Measurements from ENCODE around the gene CARS1.

CARS1 gene

GRCh38 chr11:3016861-3017260 is 40.4 kb downstream of the CARS1 start:
- in situ Hi-C loops (cut with MboI; ENCODE audit: low pct_unique_long_range_greater_than_20kb, low sequenced_read_pairs, unreplicated experiment): no loop called here
- DNase-seq (ENCODE audit: low spot score): no peak

GRCh38 chr11:3015796-3016195 is 41.4 kb downstream of the CARS1 start:
- DNase-seq (ENCODE audit: low spot score): no peak
- in situ Hi-C loops (cut with MboI; ENCODE audit: low pct_unique_long_range_greater_than_20kb, low sequenced_read_pairs, unreplicated experiment): no loop called here

More at GRCh38 chr11:3016861-3017260, 40.4 kb downstream of the CARS1 start:
- TF ChIP-seq CTCF (IDR thresholded peaks at IDR 0.05; ENCODE audit: extremely low read depth, insufficient read depth, missing control alignments): no peak

GRCh38 chr11:3014943-3015342 is 42.3 kb downstream of the CARS1 start:
- TF ChIP-seq CTCF (IDR thresholded peaks at IDR 0.05; ENCODE audit: extremely low read depth, insufficient read depth, missing control alignments): no peak
- no peak for DNase-seq (ENCODE audit: low spot score)
- in situ Hi-C loops (cut with MboI; ENCODE audit: low pct_unique_long_range_greater_than_20kb, low sequenced_read_pairs, unreplicated experiment): no loop called here

More at GRCh38 chr11:3015796-3016195, 41.4 kb downstream of the CARS1 start:
- TF ChIP-seq CTCF (IDR thresholded peaks at IDR 0.05; ENCODE audit: extremely low read depth, insufficient read depth, missing control alignments): no peak

- in situ Hi-C loops (cut with MboI; ENCODE audit: low pct_unique_long_range_greater_than_20kb, low sequenced_read_pairs, unreplicated experiment): no loop called here
- peak; percentile 52 for DNase-seq (ENCODE audit: low spot score)
- TF ChIP-seq CTCF (IDR thresholded peaks at IDR 0.05; ENCODE audit: extremely low read depth, insufficient read depth, missing control alignments): no peak
Measured at GRCh38 chr11:3014057-3014938, 42.9 kb downstream of the CARS1 start.

GRCh38 chr11:3011891-3012885 is 45.0 kb downstream of the CARS1 start:
- in situ Hi-C loops (cut with MboI; ENCODE audit: low pct_unique_long_range_greater_than_20kb, low sequenced_read_pairs, unreplicated experiment): no loop called here
- DNase-seq (ENCODE audit: low spot score): no peak
- no peak for TF ChIP-seq CTCF (IDR thresholded peaks at IDR 0.05; ENCODE audit: extremely low read depth, insufficient read depth, missing control alignments)

GRCh38 chr11:3010521-3011275 is 46.5 kb downstream of the CARS1 start:
- in situ Hi-C loops (cut with MboI; ENCODE audit: low pct_unique_long_range_greater_than_20kb, low sequenced_read_pairs, unreplicated experiment): no loop called here
- TF ChIP-seq CTCF (IDR thresholded peaks at IDR 0.05; ENCODE audit: extremely low read depth, insufficient read depth, missing control alignments): no peak
- no peak for DNase-seq (ENCODE audit: low spot score)

Data from GM13977 (cell line).